IPS-NIHi7 (cell line): Measurements from ENCODE around the gene DOCK2.

ENCODE experiments used
- DNase-seq: peaks from one replicate; pipeline ENCODE4 v3.0.0; 2012; ENCODE audit warnings: mixed read lengths; ENCODE audit errors: extremely low spot score

The DOCK2 gene

DNA sequence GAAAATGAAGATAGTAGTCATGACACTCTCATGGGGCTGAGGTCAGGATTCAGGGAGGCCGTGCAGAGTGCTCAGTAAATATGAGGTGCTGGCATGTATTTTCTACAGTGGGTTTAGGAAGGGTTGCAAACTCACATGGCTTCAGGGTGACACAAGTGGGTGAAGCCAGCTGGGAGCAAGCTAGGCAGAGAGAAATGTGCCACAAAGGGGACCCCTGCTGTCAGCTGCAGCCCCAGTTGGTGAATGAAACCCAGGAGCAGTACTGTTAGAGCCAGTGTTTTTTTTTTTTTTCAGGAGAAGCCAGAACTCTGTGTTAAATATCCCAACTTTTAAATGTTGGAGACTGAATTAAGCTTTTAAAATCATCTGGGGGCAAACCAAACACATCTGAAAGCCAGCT, 267.9 kb downstream of the DOCK2 start:
- DNase-seq = no peak

GRCh38 chr5:169906745-169907649, 269.9 kb downstream of the DOCK2 start:
- no peak for DNase-seq

GRCh38 chr5:169908864-169909263, 271.8 kb downstream of the DOCK2 start:
- DNase-seq = no peak

- DNase-seq = no peak
These were observed 272.9 kb downstream of the DOCK2 start for GRCh38 chr5:169909945-169910344.

DNA sequence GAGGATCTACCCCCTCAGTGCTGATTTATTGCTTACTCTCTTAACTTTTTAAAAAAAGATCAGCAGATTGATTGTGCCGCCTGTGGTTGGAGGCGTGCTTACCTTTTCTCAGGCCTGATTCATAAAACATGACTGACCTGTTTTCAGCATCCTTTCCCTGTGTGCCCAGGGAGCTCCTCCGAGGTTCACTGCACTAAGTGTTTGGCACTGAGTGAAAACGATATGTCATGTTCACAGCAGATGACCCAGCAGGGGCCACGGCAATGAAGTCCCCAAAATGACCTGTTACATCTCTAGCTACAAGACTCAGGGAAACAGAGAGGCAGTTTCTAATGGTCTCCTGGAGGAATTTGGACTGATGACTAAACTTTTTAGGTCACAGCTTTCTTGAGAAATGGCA, 273.3 kb downstream of the DOCK2 start:
- no peak for DNase-seq

GRCh38 chr5:169911448-169912212, 274.6 kb downstream of the DOCK2 start:
- no peak for DNase-seq

GRCh38 chr5:169913479-169913878, 276.4 kb downstream of the DOCK2 start:
- DNase-seq = no peak

- DNase-seq = peak; percentile 71
These were observed 277.7 kb downstream of the DOCK2 start for GRCh38 chr5:169914766-169915165.

GRCh38 chr5:169917500-169917899, 280.4 kb downstream of the DOCK2 start:
- no peak for DNase-seq

DNA sequence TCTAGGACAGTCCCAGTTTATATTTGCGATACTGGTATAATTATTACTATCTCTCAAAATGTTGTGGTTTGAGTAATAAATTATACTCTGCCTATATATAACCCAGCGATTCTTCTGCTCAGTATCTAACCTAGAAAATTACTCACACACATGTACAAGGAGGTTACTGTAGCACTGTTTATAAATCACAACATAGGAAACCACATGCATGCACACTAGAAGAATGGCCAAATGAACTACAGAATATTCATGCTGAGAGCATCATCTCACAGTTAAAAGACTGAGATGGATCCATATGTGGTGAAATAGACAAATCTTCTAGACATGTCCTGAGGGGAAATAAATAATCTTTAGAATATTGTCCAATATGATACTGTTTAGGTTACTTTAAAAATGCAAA, 281.2 kb downstream of the DOCK2 start:
- no peak for DNase-seq

DNA sequence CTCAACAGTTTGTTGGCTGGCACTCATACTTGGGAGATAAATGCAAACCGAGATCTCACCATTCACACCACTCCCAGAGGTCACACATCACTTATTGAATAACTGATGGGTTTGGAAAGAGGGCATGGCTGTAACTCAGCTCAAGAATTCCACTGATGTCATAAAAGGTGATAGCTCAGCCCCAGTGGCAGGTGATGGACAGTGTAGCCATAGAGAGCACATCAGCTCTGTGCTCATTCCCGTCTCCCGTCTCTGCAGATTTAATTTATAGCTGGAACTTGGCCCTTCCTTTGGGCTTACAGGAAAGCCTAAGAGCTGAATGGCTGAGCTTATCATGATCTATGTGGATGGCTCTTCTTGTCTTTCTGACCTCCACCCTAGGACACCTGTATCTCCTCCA, 283.4 kb downstream of the DOCK2 start:
- DNase-seq = no peak

- no peak for DNase-seq
These were observed 284.3 kb downstream of the DOCK2 start for GRCh38 chr5:169921384-169921783.

DNA sequence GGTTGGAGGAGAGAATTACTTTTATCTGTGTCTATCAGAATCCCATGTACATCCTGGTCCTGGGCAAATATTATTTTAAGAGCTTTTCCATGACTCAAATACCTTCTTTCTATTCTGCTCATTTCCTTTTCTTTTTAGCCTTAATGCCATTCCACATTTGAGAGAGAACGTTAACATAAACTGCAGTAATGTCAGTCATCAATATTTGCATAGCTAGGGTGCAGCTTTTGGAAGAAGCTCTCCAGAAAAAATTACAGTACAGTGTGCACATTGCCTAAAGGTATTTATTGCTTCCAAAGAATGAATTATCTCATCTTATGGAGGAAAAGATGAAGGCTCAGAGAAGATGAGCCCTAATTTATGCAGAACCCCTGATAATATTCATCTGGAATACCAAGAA, 284.9 kb downstream of the DOCK2 start:
- DNase-seq = no peak

GRCh38 chr5:169922474-169922873, 285.4 kb downstream of the DOCK2 start:
- DNase-seq = no peak

- DNase-seq = no peak
These were observed 286.9 kb downstream of the DOCK2 start for GRCh38 chr5:169923988-169924387.

DNA sequence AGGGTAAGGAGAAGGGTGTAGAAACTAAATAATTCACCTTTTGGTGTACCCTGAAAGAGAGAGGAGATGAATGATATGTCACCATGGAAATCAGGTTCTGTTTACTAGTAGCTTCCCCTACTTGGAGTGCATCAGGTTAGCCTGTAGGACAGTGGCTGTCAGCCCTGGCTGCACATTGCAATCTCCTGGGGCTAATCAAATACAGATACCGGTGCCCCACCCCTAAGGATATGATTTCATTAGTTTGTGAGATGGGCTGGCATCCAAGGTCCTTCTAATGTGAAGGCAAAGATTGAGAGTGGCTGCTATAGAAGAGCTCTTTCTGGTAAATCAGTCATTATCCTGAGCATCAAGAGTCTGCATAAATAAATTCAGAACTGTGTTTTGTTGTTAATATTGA, 296.1 kb downstream of the DOCK2 start:
- no peak for DNase-seq

GRCh38 chr5:169933616-169934015, 296.5 kb downstream of the DOCK2 start:
- DNase-seq = no peak

DNA sequence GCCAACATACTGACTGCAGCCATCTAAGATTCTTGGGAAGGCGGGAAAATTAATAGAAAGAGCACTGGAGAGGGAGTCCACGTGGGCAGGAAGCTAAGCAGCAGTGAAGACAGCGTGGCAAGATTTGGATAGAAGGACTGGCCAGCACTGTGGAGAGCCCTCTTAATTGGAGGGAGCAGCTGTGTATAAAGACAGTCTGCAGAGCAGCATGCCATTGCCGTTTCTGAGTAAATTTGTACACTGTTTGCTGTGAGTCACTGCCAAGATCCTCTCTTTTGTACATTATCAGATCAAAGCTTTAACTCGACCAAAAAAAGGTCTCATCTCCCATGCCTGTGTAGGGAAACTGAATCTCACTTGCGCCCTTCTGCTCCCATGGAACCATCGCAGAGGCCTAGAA, 297.9 kb downstream of the DOCK2 start:
- DNase-seq = no peak

- DNase-seq = no peak
These were observed 298.7 kb downstream of the DOCK2 start for GRCh38 chr5:169935762-169936161.

DNA sequence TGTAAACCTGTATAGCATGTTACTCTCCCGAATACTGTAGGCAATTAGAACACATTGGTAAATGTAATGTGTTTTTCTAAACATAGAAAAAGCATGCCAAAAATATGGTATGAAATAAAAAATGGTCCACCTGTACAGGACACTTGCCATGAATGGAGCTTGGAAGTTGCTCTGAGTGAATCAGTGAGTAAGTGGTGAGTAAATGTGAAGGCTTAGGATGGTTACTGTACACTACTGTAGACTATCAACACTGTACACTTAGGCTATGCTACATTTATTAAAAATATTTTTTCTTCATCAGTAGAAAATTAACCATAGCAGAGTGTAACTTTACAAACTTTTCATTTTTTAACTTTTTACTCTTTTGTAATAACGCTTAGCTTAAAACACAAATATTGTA, 301.4 kb downstream of the DOCK2 start:
- no peak for DNase-seq

GRCh38 chr5:169939731-169940130, 302.7 kb downstream of the DOCK2 start:
- no peak for DNase-seq

DNA sequence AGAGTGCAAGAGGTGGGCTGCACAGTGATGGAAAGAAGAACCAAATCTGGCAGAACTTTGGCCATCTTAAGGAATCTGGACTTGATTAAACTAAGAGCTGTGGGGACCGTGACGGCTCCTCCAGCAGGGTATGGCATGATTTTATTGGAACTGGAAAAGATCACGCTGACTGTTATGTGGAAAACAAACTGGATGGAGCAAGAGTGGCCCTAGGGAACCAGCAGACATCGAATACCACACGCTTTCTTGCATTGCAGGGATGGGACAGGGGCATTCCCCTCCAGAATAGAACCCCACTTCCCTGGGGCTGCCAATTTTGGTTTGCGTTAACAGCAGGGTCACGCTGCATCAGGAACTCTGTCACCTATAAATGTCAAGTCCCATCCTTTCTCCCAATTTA, 304.5 kb downstream of the DOCK2 start:
- DNase-seq = no peak

GRCh38 chr5:169942181-169942580, 305.1 kb downstream of the DOCK2 start:
- DNase-seq = no peak
